Peyer's patch (tissue), 4 donors: ENCODE measurements around the gene LRRC66.

Experiments used
- CTCF ChIP-seq, 6 experiments: fragments of 450-650 bp in 4 of 6; fragments of 200-600 bp in 2 of 6; sonication (generic) in 1 of 6; IDR thresholded peaks; one replicate each; pipeline ENCODE4 v1.5.1; 2017 to 2019; ENCODE audit warnings: antibody characterized with exemption in 6 of 6, mild to moderate bottlenecking in 3 of 6, moderate library complexity in 1 of 6
- POLR2A ChIP-seq, 2 donors: fragments of 450-650 bp; IDR thresholded peaks; one replicate each; pipeline ENCODE4 v1.5.1; 2017; ENCODE audit warnings: antibody characterized with exemption in 2 of 2, mild to moderate bottlenecking in 2 of 2, moderate library complexity in 2 of 2

- TF ChIP-seq CTCF (IDR thresholded peaks at IDR 0.05) (no peak), POLR2A (IDR thresholded peaks at IDR 0.05) (no peak)
Observed at GRCh38 chr4:52015366-52015765, 4.8 kb downstream of the LRRC66 start.
